Measurements from ENCODE around the gene CPLX3.

The CPLX3 gene

GRCh38 chr15:74863239-74864056 is 37.0 kb downstream of the CPLX3 start:
- no peaks in the 10 kb centered on the region for H3K27me3 Mint-ChIP-seq
- intact Hi-C loops (cut with micrococcal nuclease) = no loop called here
- peaks cover 72% of the 10 kb centered on the region for H3K4me1 Mint-ChIP-seq (ENCODE audit: low read depth)
- peaks cover 80% of the 10 kb centered on the region for H3K36me3 Mint-ChIP-seq (ENCODE audit: low read depth)
- H3K4me3 Mint-ChIP-seq = no peak overlapping the region
- H3K27ac Mint-ChIP-seq = peak overlapping the region; percentile 96
- no peaks in the 10 kb centered on the region for H3K9me3 Mint-ChIP-seq

GRCh38 chr15:74864296-74864695 is 37.9 kb downstream of the CPLX3 start:
- intact Hi-C loops (cut with micrococcal nuclease) = no loop called here
- peak overlapping the region; percentile 96 for H3K27ac Mint-ChIP-seq
- H3K4me3 Mint-ChIP-seq = no peak overlapping the region

GRCh38 chr15:74865316-74865715 is 38.9 kb downstream of the CPLX3 start:
- H3K4me1 Mint-ChIP-seq (ENCODE audit: low read depth) = peaks cover 68% of the 10 kb centered on the region
- H3K4me3 Mint-ChIP-seq = no peak overlapping the region
- no peaks in the 10 kb centered on the region for H3K27me3 Mint-ChIP-seq
- intact Hi-C loops (cut with micrococcal nuclease) = no loop called here
- H3K36me3 Mint-ChIP-seq (ENCODE audit: low read depth) = peaks cover 83% of the 10 kb centered on the region
- H3K9me3 Mint-ChIP-seq = no peaks in the 10 kb centered on the region
- peak overlapping the region; percentile 96 for H3K27ac Mint-ChIP-seq

More at GRCh38 chr15:74864296-74864695, 37.9 kb downstream of the CPLX3 start:
- H3K27me3 Mint-ChIP-seq = no peaks in the 10 kb centered on the region
- H3K36me3 Mint-ChIP-seq (ENCODE audit: low read depth) = peaks cover 78% of the 10 kb centered on the region
- H3K4me1 Mint-ChIP-seq (ENCODE audit: low read depth) = peaks cover 65% of the 10 kb centered on the region
- H3K9me3 Mint-ChIP-seq = no peaks in the 10 kb centered on the region

GRCh38 chr15:74866090-74866489 is 39.7 kb downstream of the CPLX3 start:
- peaks cover 75% of the 10 kb centered on the region for H3K4me1 Mint-ChIP-seq (ENCODE audit: low read depth)
- no peaks in the 10 kb centered on the region for H3K9me3 Mint-ChIP-seq
- no peak overlapping the region for H3K4me3 Mint-ChIP-seq
- H3K27me3 Mint-ChIP-seq = no peaks in the 10 kb centered on the region
- intact Hi-C loops (cut with micrococcal nuclease) = loop anchor here (2.0 kb wide), 1 partner anchor 37 kb away; no protein-coding TSS in a partner anchor
- H3K27ac Mint-ChIP-seq = peak overlapping the region; percentile 96
- peaks cover 86% of the 10 kb centered on the region for H3K36me3 Mint-ChIP-seq (ENCODE audit: low read depth)

GRCh38 chr15:74867466-74868038 is 41.1 kb downstream of the CPLX3 start:
- peaks cover 89% of the 10 kb centered on the region for H3K36me3 Mint-ChIP-seq (ENCODE audit: low read depth)
- intact Hi-C loops (cut with micrococcal nuclease) = loop anchor here (2.0 kb wide), 1 partner anchor 35 kb away; no protein-coding TSS in a partner anchor
- H3K4me1 Mint-ChIP-seq (ENCODE audit: low read depth) = peaks cover 81% of the 10 kb centered on the region
- peak overlapping the region; percentile 42 for H3K4me3 Mint-ChIP-seq
- no peaks in the 10 kb centered on the region for H3K27me3 Mint-ChIP-seq
- H3K27ac Mint-ChIP-seq = peak overlapping the region; percentile 96
- no peaks in the 10 kb centered on the region for H3K9me3 Mint-ChIP-seq

- Mint-ChIP-seq H3K27ac (peak overlapping the region; percentile 96), H3K36me3 (ENCODE audit: low read depth) (peaks cover 89% of the 10 kb centered on the region), H3K4me3 (peak overlapping the region; percentile 42), H3K4me1 (ENCODE audit: low read depth) (peaks cover 81% of the 10 kb centered on the region), H3K27me3 (no peaks in the 10 kb centered on the region), H3K9me3 (no peaks in the 10 kb centered on the region)
- intact Hi-C loops (cut with micrococcal nuclease) = no loop called here
These were observed 41.6 kb downstream of the CPLX3 start for GRCh38 chr15:74868059-74868458.

- Mint-ChIP-seq H3K27ac (peak overlapping the region; percentile 96), H3K9me3 (no peaks in the 10 kb centered on the region), H3K36me3 (ENCODE audit: low read depth) (peaks cover 78% of the 10 kb centered on the region), H3K27me3 (no peaks in the 10 kb centered on the region), H3K4me1 (ENCODE audit: low read depth) (peaks cover 78% of the 10 kb centered on the region), H3K4me3 (peak overlapping the region; percentile 95)
- intact Hi-C loops (cut with micrococcal nuclease) = no loop called here
These were observed 42.9 kb downstream of the CPLX3 start for GRCh38 chr15:74869372-74869725.

GRCh38 chr15:74869726-74870407 is 43.4 kb downstream of the CPLX3 start:
- peaks cover 73% of the 10 kb centered on the region for H3K36me3 Mint-ChIP-seq (ENCODE audit: low read depth)
- peak overlapping the region; percentile 96 for H3K27ac Mint-ChIP-seq
- intact Hi-C loops (cut with micrococcal nuclease) = no loop called here
- no peaks in the 10 kb centered on the region for H3K9me3 Mint-ChIP-seq
- no peaks in the 10 kb centered on the region for H3K27me3 Mint-ChIP-seq
- peak overlapping the region; percentile 95 for H3K4me3 Mint-ChIP-seq
- peaks cover 73% of the 10 kb centered on the region for H3K4me1 Mint-ChIP-seq (ENCODE audit: low read depth)

GRCh38 chr15:74870436-74871215 is 44.2 kb downstream of the CPLX3 start:
- H3K9me3 Mint-ChIP-seq = no peaks in the 10 kb centered on the region
- H3K27me3 Mint-ChIP-seq = peaks cover 1% of the 10 kb centered on the region
- H3K4me3 Mint-ChIP-seq = peak overlapping the region; percentile 95
- intact Hi-C loops (cut with micrococcal nuclease) = no loop called here
- H3K4me1 Mint-ChIP-seq (ENCODE audit: low read depth) = peaks cover 72% of the 10 kb centered on the region
- peak overlapping the region; percentile 96 for H3K27ac Mint-ChIP-seq
- H3K36me3 Mint-ChIP-seq (ENCODE audit: low read depth) = peaks cover 66% of the 10 kb centered on the region

- intact Hi-C loops (cut with micrococcal nuclease) = loop anchor here (2.0 kb wide), 1 partner anchor 18 kb away; the partner anchor contains the start of gene MPI
- Mint-ChIP-seq H3K4me1 (ENCODE audit: low read depth) (peaks cover 57% of the 10 kb centered on the region), H3K27ac (peak overlapping the region; percentile 96), H3K4me3 (peak overlapping the region; percentile 95), H3K27me3 (peaks cover 1% of the 10 kb centered on the region), H3K9me3 (no peaks in the 10 kb centered on the region), H3K36me3 (ENCODE audit: low read depth) (peaks cover 45% of the 10 kb centered on the region)
These were observed 46.2 kb downstream of the CPLX3 start for GRCh38 chr15:74872702-74873035.

- peak within 1 kb of the TSS; percentile 96 for H3K27ac Mint-ChIP-seq
- H3K27me3 Mint-ChIP-seq = peaks cover 1% of the 10 kb centered on the region
- H3K36me3 Mint-ChIP-seq (ENCODE audit: low read depth) = peaks cover 45% of the 10 kb centered on the region
- H3K9me3 Mint-ChIP-seq = no peaks in the 10 kb centered on the region
- H3K4me3 Mint-ChIP-seq = peak within 1 kb of the TSS; percentile 95
- intact Hi-C loops (cut with micrococcal nuclease) = loop anchor here (2.0 kb wide), 1 partner anchor 18 kb away; the partner anchor contains the start of gene MPI
- H3K4me1 Mint-ChIP-seq (ENCODE audit: low read depth) = peaks cover 52% of the 10 kb centered on the region
These were observed 46.8 kb downstream of the CPLX3 start, which contains the start of gene SCAMP2 for GRCh38 chr15:74873036-74873755. Gene SCAMP2 (minus strand): TSS chr15:74873365. CDS start chr15:74873255, 110 bp downstream.

GRCh38 chr15:74873756-74874424 is 47.5 kb downstream of the CPLX3 start:
- Mint-ChIP-seq H3K27ac (peak overlapping the region; percentile 96), H3K4me3 (peak overlapping the region; percentile 95), H3K27me3 (peaks cover 1% of the 10 kb centered on the region), H3K4me1 (ENCODE audit: low read depth) (peaks cover 51% of the 10 kb centered on the region), H3K36me3 (ENCODE audit: low read depth) (peaks cover 40% of the 10 kb centered on the region), H3K9me3 (no peaks in the 10 kb centered on the region)
- intact Hi-C loops (cut with micrococcal nuclease) = loop anchor here (2.0 kb wide), 1 partner anchor 17 kb away; the partner anchor contains the start of gene MPI

Data from dendritic cell treated with granulocyte-macrophage colony-stimulating factor and Interleukin-4, amounts not matched to agents 40 ng/mL and 50 ng/mL, for 4 days (primary cell).